ENCODE results near the gene ORMDL2.

Gene ORMDL2

GRCh38 chr12:55780685-55781084 lies 37.2 kb upstream of the ORMDL2 start:
- Histone ChIP-seq H3K36me3 (ENCODE audit: insufficient read depth, low read length) (peaks cover 94% of the 10 kb centered on the region), H4K20me1 (ENCODE audit: insufficient read depth, low read length) (no peaks in the 10 kb centered on the region)

GRCh38 chr12:55788546-55788945 lies 29.3 kb upstream of the ORMDL2 start:
- Histone ChIP-seq H3F3A (ENCODE audit: insufficient read depth, low read length) (no peaks in the 10 kb centered on the region), H3K9me2 (ENCODE audit: low read depth, low read length) (no peaks in the 10 kb centered on the region), H3K4me1 (ENCODE audit: insufficient read depth, low read length, severe bottlenecking) (no peaks in the 10 kb centered on the region), H3K79me2 (ENCODE audit: insufficient read depth, low read length) (no peaks in the 10 kb centered on the region), H3K36me3 (ENCODE audit: insufficient read depth, low read length) (peaks cover 94% of the 10 kb centered on the region), H3K9ac (ENCODE audit: low read length) (no peak overlapping the region), H3K27me3 (ENCODE audit: insufficient read depth, low read length) (no peaks in the 10 kb centered on the region), H4K20me1 (ENCODE audit: insufficient read depth, low read length) (no peaks in the 10 kb centered on the region), H3K4me2 (ENCODE audit: low read length) (no peak overlapping the region), H3K4me3 (ENCODE audit: low read depth, low read length, poor library complexity, severe bottlenecking) (no peak overlapping the region), H2AFZ (ENCODE audit: low read length) (no peak overlapping the region), H3K27ac (ENCODE audit: low read depth, low read length, poor library complexity, severe bottlenecking) (no peak overlapping the region), H3K9me3 (ENCODE audit: low read length) (no peaks in the 10 kb centered on the region)
- no peak for TF ChIP-seq EZH2 (IDR thresholded peaks at IDR 0.05; ENCODE audit: borderline replicate concordance, low read length)
- no peak for TF ChIP-seq CTCF (IDR thresholded peaks at IDR 0.05; ENCODE audit: low read length)

More at GRCh38 chr12:55780685-55781084, 37.2 kb upstream of the ORMDL2 start:
- TF ChIP-seq CTCF (IDR thresholded peaks at IDR 0.05; ENCODE audit: low read length): no peak
- TF ChIP-seq EZH2 (IDR thresholded peaks at IDR 0.05; ENCODE audit: borderline replicate concordance, low read length): no peak
- Histone ChIP-seq H3K9ac (ENCODE audit: low read length) (no peak overlapping the region), H3K4me3 (ENCODE audit: low read depth, low read length, poor library complexity, severe bottlenecking) (no peak overlapping the region), H2AFZ (ENCODE audit: low read length) (no peak overlapping the region), H3K4me1 (ENCODE audit: insufficient read depth, low read length, severe bottlenecking) (no peaks in the 10 kb centered on the region), H3K9me2 (ENCODE audit: low read depth, low read length) (no peaks in the 10 kb centered on the region), H3K79me2 (ENCODE audit: insufficient read depth, low read length) (no peaks in the 10 kb centered on the region), H3K27ac (ENCODE audit: low read depth, low read length, poor library complexity, severe bottlenecking) (no peak overlapping the region), H3K9me3 (ENCODE audit: low read length) (no peaks in the 10 kb centered on the region), H3K4me2 (ENCODE audit: low read length) (no peak overlapping the region), H3K27me3 (ENCODE audit: insufficient read depth, low read length) (no peaks in the 10 kb centered on the region), H3F3A (ENCODE audit: insufficient read depth, low read length) (no peaks in the 10 kb centered on the region)

GRCh38 chr12:55789171-55789570 lies 28.7 kb upstream of the ORMDL2 start:
- H4K20me1 ChIP-seq (ENCODE audit: insufficient read depth, low read length): no peaks in the 10 kb centered on the region
- no peaks in the 10 kb centered on the region for H3F3A ChIP-seq (ENCODE audit: insufficient read depth, low read length)
- H3K4me3 ChIP-seq (ENCODE audit: low read depth, low read length, poor library complexity, severe bottlenecking): no peak overlapping the region
- no peak overlapping the region for H3K9ac ChIP-seq (ENCODE audit: low read length)
- no peak overlapping the region for H3K4me2 ChIP-seq (ENCODE audit: low read length)
- H3K9me3 ChIP-seq (ENCODE audit: low read length): no peaks in the 10 kb centered on the region
- H3K36me3 ChIP-seq (ENCODE audit: insufficient read depth, low read length): peaks cover 94% of the 10 kb centered on the region
- no peak overlapping the region for H3K27ac ChIP-seq (ENCODE audit: low read depth, low read length, poor library complexity, severe bottlenecking)
- no peaks in the 10 kb centered on the region for H3K79me2 ChIP-seq (ENCODE audit: insufficient read depth, low read length)
- TF ChIP-seq EZH2 (IDR thresholded peaks at IDR 0.05; ENCODE audit: borderline replicate concordance, low read length) (no peak), CTCF (IDR thresholded peaks at IDR 0.05; ENCODE audit: low read length) (no peak)
- H3K9me2 ChIP-seq (ENCODE audit: low read depth, low read length): no peaks in the 10 kb centered on the region
- H2AFZ ChIP-seq (ENCODE audit: low read length): no peak overlapping the region
- no peaks in the 10 kb centered on the region for H3K27me3 ChIP-seq (ENCODE audit: insufficient read depth, low read length)
- H3K4me1 ChIP-seq (ENCODE audit: insufficient read depth, low read length, severe bottlenecking): no peaks in the 10 kb centered on the region

Data from OCI-LY1 (cell line).